ENCODE data around the gene VTI1A.

DNA sequence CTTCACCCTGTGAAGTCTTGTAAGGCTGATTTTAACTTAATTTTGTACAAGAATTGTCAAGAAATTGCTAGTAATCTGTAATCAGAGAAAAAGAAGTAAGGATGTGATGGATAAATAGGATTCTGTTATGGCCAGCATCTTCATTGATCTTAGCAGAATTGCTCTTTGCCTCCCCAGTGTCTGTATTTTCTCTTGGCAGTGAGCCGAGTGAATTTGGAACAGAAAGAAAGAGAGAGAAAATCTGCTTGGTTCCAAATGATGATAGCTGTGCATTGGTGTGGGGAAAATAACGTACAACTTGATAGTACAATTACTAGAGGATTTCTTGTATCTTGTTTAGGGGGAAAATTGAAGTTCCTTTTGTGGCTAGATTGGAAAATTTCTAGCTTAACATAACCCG, 34.6 kb downstream of the VTI1A start:
- TF ChIP-seq, protein P1, sequence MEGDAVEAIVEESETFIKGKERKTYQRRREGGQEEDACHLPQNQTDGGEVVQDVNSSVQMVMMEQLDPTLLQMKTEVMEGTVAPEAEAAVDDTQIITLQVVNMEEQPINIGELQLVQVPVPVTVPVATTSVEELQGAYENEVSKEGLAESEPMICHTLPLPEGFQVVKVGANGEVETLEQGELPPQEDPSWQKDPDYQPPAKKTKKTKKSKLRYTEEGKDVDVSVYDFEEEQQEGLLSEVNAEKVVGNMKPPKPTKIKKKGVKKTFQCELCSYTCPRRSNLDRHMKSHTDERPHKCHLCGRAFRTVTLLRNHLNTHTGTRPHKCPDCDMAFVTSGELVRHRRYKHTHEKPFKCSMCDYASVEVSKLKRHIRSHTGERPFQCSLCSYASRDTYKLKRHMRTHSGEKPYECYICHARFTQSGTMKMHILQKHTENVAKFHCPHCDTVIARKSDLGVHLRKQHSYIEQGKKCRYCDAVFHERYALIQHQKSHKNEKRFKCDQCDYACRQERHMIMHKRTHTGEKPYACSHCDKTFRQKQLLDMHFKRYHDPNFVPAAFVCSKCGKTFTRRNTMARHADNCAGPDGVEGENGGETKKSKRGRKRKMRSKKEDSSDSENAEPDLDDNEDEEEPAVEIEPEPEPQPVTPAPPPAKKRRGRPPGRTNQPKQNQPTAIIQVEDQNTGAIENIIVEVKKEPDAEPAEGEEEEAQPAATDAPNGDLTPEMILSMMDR (IDR thresholded peaks at IDR 0.05), result no peak
- TF ChIP-seq EP300 (IDR thresholded peaks at IDR 0.05) (no peak), POLR2AphosphoS5 (IDR thresholded peaks at IDR 0.05) (no peak), POLR2A (IDR thresholded peaks at IDR 0.05) (no peak)

Data from sigmoid colon (tissue), 4 donors.